HG02884 (cell line): ENCODE data around the gene RAB11FIP4.

Source experiments
- ATAC-seq: cut with Tn5 transposase; IDR thresholded peaks from one replicate; pipeline ENCODE4 v1.9.1; 2021; ENCODE audit warnings: mild to moderate bottlenecking, moderate library complexity; ENCODE audit not compliant: unreplicated experiment

The RAB11FIP4 gene

GRCh38 chr17:31453896-31454295 lies 62.4 kb downstream of the RAB11FIP4 start:
- ATAC-seq: no peak

DNA sequence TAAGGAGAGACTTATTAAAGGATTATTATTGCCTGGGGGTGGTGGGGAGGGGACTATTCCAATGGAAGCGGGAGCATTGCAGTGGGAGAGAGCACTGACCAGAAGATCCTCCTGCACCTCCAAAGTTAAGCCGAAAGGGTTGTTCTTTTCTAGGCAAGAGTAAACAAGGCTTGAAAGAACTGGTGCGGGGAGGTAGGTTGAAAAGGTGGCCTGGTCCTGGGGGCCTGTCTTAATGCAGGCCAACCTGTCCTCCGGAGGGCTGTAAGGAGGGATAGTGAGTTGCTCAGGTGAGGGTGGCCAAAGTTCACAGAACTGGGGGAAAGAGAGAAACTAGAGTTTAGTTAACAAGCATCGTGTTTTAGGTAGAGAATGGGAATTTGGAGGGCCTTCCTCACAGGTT lies 65.3 kb downstream of the RAB11FIP4 start:
- ATAC-seq: no peak

DNA sequence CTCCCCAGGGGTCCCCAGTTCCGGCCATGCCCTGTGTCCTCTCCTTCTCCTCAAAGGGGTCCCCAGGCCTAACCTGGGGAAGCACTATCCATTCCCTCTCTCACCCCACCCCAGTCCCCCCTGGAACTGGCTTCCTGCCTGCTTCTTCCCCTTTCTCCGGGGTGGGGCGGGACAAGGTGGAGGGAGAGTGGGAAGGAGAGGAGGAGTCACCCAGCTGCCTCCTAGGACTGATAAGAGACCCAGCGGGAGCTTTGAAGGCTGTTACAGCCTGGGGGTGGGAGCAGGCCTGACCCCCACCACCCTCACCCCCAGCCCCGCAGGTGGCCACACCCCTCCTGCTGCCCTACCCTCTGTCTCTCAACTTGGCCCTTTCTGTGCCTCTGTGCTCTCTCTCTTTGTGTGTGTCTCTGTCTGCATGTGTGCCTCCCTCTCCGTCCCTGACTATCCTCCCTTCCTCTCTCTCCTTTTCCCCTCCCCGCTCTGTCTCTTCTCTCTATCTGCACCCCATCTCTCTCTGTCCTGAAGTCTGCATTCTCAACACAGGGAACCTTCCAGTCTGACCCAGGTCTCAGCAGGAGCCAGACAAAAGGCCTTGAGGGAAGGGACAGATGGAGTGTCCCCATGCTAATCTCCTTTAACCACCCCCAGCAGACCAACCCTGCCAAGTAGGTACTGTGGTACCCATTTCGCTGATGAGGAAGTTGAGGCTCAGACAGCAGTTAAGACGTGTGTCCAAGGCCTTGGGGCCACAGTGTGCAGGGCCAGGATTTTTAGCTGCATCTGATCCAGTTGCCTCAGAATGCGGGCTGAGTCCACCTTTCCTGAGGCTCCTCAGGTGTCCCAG lies 66.1 kb downstream of the RAB11FIP4 start:
- ATAC-seq: no peak

- ATAC-seq: no peak
Observed at GRCh38 chr17:31458829-31459228, 67.4 kb downstream of the RAB11FIP4 start.

DNA sequence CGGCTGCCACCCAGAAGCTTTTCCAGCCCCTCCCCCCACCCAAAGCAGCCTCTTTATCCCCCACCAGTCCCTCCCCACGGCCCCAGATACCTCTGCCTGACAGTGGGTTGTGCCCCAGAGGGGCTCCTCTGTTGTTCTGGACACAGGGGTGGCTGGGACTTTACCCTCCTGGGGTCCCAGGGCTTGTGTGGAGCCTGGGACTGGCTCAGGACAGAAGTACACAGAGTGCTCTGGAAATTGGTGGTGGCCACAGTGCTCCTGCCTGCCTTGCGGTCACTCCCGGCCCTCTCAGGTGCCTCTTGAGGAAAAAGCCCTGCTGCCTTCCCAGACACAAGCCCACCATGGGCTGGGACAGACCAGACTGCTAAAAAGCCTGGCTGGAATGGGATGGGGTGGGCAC lies 68.2 kb downstream of the RAB11FIP4 start:
- ATAC-seq: no peak

DNA sequence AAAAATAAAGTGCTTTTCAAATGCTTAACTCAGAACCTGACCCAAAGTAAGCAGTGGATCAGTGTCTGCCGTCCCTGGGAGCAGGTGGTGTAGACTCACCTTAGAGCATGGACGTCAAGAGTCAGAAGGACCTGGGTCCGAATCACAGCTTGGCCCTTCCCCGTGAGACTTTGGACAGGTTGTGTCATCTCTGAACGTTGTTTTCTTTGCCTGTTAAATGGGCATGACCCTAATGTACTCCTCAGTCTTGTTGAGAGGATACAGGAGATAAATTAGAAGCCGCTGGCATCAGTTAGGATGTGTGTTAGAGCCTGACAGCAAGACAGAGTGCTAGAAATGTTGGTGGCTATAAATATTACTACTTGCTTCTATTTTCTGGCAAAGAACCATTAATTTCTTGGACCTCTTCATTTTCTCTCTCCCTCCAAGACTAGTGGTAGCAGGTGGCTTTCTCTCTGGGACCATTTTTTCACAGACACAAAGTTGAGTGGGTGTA lies 68.8 kb downstream of the RAB11FIP4 start:
- no peak for ATAC-seq

- ATAC-seq: no peak
Observed at GRCh38 chr17:31461227-31461810, 69.8 kb downstream of the RAB11FIP4 start.

DNA sequence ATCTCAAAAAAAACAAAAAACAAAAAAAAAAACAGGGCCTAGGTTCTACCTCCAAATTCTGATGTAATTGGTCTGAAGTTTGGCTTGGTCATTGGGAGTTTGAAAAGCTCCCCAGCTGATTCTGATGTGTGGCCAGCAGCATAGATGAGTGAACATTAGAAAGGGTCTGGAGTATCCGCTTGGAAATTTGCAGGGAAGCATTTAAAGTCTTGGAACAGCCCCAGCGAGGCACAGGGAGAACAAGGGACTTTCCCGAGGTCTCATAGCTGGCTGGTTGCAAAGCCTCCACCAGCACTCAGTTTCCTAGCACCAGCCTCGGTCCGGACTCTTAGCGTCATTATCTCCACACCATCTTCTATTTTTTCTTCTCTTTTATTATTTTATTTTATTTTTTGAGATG lies 70.8 kb downstream of the RAB11FIP4 start:
- no peak for ATAC-seq

- no peak for ATAC-seq
Observed at GRCh38 chr17:31466096-31466760, 74.8 kb downstream of the RAB11FIP4 start.

DNA sequence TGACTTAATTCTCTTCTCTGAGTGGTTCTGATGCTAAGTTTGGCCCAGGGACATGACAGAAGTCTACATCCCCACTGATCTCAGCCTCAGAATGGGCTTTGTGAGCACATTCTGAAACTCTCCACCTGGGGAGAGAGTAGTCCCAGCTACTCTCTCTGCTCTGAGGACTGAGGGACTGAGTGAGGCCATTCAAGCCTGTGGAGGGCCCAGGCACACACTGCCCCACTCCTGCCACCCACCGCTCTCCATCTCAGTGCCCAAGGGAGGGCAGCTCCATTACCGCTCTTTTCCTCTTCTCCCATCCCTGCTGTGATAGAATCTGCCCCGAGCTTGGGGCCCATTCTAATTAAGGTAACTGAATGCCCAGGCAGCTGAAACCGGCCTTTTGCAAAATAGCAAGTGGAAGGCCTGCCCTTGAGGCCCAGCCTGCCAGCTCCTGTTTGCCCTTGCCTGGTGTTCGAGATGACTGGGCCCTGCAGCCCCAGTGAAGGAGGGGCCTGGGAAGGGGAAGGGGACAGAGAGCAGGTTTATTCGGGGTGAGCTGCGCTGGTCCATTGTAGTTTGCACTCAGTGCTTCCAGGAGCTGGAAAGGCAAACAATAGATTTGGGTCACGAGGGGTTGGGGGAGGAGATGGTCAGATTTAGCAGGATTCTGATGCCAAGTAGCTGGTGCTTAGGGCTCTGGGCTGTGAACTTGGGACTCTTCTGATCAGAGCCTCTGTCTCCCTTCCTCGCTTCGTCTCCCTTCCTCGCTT lies 76.2 kb downstream of the RAB11FIP4 start:
- ATAC-seq: no peak

- ATAC-seq: no peak
Observed at GRCh38 chr17:31469959-31470358, 78.5 kb downstream of the RAB11FIP4 start.

DNA sequence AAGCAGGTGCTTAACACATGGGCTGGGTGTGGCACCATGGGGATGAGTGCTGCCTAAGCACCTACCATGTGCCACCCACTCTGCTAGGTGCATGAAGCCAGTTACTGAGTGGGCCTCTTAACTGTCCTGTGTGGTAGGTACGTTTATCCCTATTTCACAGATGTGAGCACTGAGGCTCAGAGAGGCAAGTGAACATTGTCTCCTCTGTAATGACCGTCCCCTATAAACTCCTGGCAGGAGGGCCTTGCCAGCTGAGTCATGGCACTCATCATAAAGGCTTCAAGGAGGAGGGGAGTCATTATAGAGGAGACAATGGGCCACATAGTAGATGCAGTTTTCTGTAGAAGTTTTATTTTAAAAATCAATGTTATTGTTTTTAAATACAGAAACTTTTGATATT lies 79.1 kb downstream of the RAB11FIP4 start:
- no peak for ATAC-seq

- ATAC-seq: no peak
Observed at GRCh38 chr17:31472137-31472536, 80.7 kb downstream of the RAB11FIP4 start.

DNA sequence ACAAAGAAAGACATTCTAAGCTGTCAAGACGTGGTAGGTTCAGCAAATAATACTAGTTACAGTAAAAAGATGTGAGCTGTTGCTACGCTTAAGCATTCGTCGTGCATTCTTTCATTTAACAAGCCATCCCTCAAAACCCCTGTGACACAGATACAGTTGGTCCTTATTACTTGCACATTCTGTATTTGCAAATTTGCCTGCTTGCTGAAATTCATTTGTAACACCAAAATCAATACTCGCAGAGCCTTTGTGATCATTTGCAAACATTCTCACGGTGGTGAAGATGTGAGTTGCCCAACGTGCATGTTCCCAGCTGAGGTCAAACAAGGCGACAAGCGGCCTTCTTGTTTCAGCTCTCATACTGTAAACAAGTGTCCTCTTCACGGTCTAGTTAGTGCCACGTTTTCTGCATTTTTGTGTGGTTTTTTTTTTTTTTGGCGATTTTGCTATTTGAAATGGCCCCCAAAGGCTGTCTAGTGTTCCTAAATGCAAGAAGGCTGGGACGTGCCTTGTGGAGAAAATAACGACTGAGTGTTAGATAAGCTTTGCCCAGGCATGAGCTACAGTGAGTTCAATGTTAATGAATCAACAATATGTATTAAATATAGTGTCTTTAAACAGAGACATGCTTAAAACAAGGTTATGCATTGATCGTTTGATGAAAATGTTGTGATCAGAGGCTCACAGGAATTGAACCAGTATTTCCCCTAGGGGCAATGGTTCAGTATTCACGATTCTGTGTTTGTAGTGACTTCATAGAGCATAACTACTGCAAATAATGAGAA lies 84.1 kb downstream of the RAB11FIP4 start:
- ATAC-seq: no peak

- no peak for ATAC-seq
Observed at GRCh38 chr17:31476525-31477416, 85.3 kb downstream of the RAB11FIP4 start.

GRCh38 chr17:31477417-31478055 lies 86.1 kb downstream of the RAB11FIP4 start:
- no peak for ATAC-seq

DNA sequence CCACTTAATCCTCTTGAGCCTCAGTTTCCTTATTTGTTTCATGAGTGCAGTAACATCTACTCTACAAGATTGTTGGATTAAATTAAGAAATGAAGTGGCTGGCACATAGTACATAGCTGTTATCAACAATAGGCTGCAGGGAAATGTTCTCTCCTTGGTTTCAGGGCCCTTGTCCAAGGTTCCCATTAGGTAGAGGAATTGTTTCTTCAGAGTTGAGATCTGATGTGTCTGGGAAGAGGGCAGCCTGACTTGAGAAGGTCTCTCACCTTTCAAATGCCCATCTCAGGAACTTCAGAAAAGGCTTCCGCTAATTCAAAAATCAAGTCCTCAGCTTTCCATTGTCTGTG lies 87.6 kb downstream of the RAB11FIP4 start:
- ATAC-seq: no peak

DNA sequence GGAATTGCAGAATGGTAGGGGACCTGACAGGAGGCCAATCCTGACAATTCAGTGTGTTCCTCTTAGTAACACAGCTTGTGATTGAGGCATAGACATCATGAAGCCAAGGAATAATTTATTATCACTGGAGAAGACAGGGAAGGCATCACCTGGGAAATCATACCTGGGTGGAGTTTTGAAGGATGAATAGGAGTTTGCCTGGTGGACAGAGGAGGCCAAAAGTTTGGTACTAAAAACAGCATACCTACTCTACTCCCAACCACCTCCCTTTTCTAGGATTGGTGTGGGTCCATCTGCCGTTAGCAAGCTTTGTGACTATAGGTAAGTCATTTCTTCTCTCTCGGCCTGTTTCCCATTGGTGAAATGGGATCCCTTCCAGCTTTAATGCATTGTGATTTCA lies 88.0 kb downstream of the RAB11FIP4 start:
- ATAC-seq: no peak

DNA sequence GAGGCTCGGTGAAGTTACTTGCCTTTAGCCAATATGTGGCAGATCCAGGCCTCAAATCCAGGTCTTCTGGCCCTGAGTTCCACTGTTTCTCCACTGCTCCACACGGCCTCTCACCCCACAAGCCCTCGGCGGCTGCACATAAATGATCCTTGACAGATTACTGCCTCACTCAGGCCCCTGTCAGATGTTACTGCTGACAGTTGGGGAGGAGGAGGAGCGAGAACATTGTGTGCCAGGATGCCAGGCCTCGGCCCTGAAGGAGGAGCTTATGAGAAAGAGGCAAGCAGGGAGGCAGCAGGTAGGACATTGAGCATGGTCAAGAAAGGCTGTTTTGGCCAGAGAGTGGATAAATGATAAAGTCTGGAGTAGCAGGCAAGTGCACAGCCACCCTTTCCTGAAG lies 88.6 kb downstream of the RAB11FIP4 start:
- no peak for ATAC-seq
